Breast epithelium (tissue), 3 donors: ENCODE results near the gene CFDP1.

ENCODE experiments used
- POLR2AphosphoS5 ChIP-seq, 3 donors: sonication (generic); formaldehyde crosslinking; IDR thresholded peaks; one replicate each; pipeline ENCODE4 v1.6.1; 2017; ENCODE audit warnings: antibody characterized with exemption in 3 of 3
- TF ChIP-seq, protein P1 (sequence below), 3 donors: fragments of 450-650 bp; IDR thresholded peaks; one replicate each; pipeline ENCODE4 v1.5.1; 2016 to 2017; ENCODE audit warnings: antibody characterized with exemption in 3 of 3, mild to moderate bottlenecking in 3 of 3, moderate library complexity in 3 of 3

DNA sequence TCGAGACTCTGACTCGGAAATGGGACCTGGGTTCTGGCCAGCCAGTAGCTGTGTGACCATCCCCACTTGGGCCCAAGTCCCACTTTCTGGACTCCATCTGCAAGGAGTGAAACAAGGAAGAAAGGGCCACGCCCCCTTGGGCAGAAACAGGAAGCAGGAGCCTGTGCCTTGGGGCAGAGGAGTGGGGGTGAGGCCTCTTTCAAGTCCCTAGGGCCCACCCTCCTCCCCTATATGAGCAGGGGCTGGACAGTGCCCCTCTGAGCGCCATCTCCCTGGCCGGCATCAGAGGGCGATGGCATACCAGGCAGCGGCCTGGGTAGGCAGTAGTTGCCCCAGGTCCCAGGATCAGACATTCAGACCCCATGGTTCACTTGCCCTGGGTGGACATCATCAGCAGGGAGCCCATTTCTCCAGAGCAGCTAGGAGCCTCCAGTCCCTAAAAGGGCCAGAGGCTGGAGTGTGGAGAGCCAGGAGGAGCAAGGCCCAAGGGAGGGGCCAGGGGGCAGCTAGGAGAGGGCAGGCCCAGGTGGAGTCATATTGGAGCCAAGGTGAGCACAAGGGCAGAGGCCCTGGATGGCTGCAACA lies 189.0 kb downstream of the CFDP1 start:
- TF ChIP-seq, protein P1, sequence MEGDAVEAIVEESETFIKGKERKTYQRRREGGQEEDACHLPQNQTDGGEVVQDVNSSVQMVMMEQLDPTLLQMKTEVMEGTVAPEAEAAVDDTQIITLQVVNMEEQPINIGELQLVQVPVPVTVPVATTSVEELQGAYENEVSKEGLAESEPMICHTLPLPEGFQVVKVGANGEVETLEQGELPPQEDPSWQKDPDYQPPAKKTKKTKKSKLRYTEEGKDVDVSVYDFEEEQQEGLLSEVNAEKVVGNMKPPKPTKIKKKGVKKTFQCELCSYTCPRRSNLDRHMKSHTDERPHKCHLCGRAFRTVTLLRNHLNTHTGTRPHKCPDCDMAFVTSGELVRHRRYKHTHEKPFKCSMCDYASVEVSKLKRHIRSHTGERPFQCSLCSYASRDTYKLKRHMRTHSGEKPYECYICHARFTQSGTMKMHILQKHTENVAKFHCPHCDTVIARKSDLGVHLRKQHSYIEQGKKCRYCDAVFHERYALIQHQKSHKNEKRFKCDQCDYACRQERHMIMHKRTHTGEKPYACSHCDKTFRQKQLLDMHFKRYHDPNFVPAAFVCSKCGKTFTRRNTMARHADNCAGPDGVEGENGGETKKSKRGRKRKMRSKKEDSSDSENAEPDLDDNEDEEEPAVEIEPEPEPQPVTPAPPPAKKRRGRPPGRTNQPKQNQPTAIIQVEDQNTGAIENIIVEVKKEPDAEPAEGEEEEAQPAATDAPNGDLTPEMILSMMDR (IDR thresholded peaks at IDR 0.05), result no peak
- TF ChIP-seq POLR2AphosphoS5 (IDR thresholded peaks at IDR 0.05), result no peak
